Stimulated activated CD4-positive, alpha-beta T cell treated with anti-CD3 and anti-CD28 coated beads, TNF-alpha, amount 100 ng/mL, for 1 hour (primary cell): ENCODE measurements around the gene TRMT11.
A peak's percentile ranks its signal among the peaks of the same experiment; 100 is the strongest.
"Not testable (repeated sequence)": the region's sequence is repeated elsewhere in the genome, so short reads cannot be mapped to it uniquely, and the experiment has no call there.

ENCODE experiments used
- DNase-seq, 3 donors: peaks; one replicate each; pipeline ENCODE4 v3.0.0-alpha.2; 2020; ENCODE audit warnings: low read depth in 3 of 3, low spot score in 1 of 3

The TRMT11 gene

GRCh38 chr6:125991653-125992052 is 5.3 kb downstream of the TRMT11 start:
- no peak for DNase-seq

- DNase-seq: no peak
These were observed 8.5 kb downstream of the TRMT11 start for GRCh38 chr6:125994670-125995488.

DNA sequence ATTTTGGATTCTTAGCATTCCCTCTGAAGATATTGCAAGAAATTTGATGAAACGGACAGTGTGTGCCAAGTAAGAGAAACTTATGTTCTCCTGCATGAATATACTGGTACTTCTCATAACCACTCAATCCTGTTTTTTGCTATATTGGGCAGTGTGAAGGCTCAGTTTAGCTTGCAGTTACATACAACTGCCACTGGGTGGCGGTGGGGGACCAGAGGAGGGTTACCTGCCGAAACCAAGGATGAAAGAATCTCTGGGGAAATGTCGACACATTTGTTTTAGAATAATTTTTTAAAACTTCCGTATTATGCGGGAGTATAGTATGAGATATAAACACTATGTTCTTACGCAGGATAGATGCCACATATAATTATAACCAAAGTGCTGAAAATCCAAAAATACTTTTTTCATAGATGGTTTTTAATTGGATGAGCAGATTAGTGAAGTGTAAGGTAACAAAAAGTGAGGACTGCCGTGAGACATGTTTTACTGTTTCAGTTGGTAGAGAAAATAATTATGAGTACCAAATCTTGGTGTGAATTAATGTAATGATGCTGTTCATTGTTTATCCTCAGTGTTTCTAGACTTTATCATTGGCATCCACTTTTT is 9.7 kb downstream of the TRMT11 start:
- peak; percentile 27 to 52 (median 30) for DNase-seq

GRCh38 chr6:126002755-126003679 is 16.7 kb downstream of the TRMT11 start:
- no peak for DNase-seq

DNA sequence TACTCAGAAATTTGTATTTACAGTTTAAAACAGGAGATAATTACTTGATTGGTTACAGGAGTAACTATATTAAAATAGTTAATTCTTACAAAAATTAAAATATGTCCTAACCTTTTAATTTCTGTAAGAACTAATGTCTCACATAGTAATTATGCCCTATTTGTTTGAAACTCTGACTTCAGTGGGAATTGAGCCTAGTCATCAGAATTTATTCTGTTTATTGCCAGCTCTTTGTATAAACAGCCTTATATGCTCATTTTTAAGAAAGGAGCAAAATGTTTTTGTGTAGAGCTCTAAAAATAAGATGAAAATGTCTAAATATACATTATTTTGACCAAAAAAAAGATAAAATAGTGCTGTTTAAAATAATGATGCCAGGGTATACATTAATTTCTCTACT is 21.5 kb downstream of the TRMT11 start:
- no peak for DNase-seq

DNA sequence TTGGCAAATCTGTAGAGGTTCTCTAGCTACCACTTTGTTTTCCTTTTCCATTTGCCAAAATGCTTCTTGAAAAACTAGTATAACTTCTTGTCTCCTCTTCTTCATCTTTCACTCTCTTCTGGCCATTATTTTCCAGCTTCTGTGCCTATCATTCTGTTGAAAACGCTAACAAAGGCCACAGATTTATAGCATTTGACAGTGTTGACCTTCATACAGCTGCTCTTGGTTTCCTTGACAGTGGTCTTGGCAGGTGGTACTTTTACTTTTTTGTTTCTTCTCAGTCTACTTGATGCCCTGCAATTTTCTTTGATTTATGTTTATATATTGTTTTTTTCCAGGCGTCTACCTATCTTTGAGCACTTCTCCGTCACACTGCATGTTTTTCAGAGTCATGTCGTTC is 23.7 kb downstream of the TRMT11 start:
- DNase-seq: no peak

DNA sequence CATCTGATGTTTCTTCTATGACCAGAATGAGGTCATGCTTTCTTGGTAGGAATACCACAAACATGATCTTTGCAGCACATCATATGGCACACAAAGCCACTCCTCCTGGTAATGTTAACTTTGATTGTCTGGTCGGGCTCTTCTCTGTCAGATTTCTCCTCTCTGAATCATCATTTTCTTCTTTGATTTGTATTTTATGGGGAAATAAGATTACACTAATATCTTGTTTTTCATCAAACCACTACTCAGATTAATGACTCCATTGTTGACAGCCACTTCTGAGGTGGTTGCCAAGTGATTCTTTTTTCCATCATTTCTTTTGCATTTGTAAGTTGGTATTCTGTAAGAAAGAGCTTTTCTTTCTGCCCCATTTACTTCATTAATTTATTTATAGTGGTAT is 29.5 kb downstream of the TRMT11 start:
- no peak for DNase-seq

- DNase-seq: no peak
These were observed 30.3 kb downstream of the TRMT11 start for GRCh38 chr6:126016591-126016990.

- DNase-seq: no peak
These were observed 31.3 kb downstream of the TRMT11 start for GRCh38 chr6:126017668-126018067.

- DNase-seq: no peak
These were observed 34.1 kb downstream of the TRMT11 start for GRCh38 chr6:126020305-126021050.

DNA sequence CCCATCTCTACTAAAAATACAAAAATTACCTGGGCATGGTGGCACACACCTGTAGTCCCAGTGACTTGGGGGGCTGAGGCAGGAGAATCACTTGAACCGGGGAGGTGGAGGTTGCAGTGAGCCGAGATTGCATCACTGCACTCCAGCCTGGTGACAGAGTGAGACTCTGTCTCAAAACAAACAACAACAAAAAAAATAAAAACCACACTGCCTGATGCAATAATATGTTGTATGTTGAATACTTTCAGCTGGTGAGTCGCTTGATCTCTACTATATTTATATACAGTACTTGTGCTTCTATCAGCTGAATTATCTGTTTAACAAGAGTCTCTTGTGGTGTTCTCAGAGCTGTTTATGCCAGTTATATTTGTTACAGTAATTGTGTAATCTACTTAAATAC is 37.1 kb downstream of the TRMT11 start:
- DNase-seq: not testable (repeated sequence)

GRCh38 chr6:126026001-126026400 is 39.7 kb downstream of the TRMT11 start:
- no peak for DNase-seq

GRCh38 chr6:126027601-126028000 is 41.3 kb downstream of the TRMT11 start:
- no peak for DNase-seq

DNA sequence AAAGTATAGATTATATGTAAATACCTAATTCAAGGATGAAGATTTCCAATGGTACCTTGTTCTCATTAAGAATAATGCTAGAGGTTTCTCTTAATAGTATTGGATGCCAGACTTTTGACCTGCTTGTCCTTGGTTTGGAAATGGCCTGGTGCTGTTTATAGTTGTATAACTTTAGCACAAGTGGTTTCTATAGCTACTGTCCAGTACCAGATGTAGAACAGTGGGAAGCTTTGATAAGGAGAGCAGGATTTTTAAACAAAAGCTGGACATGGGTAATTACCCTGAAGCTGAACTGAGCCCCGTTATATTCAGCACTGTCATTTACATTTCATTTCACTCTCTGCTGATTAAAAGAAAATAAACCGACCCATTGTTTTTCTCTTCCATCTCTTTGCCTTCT is 43.7 kb downstream of the TRMT11 start:
- no peak for DNase-seq

- no peak for DNase-seq
These were observed 47.4 kb downstream of the TRMT11 start for GRCh38 chr6:126033696-126034095.

DNA sequence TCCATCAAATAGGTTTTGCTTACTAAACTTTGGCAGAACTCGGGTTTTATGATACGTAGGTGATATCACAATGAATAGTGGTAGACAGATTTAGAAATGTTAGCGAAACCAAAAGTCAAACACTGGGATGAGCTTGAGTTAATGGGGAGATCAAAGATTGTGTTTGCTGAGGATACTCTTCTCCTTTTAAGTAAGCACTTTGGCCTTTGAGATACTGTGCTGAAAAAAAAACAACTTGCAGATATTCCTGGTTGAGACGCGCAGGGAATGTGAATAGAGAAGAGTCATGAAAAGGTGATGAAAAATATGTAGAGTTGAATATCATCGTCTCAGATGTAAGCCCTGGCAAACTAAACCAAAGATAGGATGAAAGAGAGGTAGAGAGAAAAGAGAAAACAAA is 48.3 kb downstream of the TRMT11 start:
- DNase-seq: no peak

DNA sequence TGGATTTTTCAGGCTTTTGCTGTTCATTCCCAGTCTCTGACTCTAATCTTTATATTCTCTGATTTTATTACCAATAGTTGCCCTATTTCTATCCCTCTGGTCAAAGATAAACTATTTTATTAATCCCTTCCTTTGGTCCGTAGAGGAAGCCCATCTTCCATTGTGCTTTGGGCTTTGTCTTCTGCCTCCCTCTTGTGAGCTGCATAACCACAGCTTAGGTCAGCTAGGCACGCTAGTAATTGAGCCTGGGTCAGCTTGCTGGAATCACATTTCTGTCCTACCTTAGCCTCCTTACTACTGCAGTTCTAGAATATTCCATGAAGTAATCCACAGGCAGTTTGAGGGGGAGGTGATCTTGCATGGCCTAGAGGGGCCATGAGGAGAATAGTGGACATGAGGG is 49.4 kb downstream of the TRMT11 start:
- no peak for DNase-seq

DNA sequence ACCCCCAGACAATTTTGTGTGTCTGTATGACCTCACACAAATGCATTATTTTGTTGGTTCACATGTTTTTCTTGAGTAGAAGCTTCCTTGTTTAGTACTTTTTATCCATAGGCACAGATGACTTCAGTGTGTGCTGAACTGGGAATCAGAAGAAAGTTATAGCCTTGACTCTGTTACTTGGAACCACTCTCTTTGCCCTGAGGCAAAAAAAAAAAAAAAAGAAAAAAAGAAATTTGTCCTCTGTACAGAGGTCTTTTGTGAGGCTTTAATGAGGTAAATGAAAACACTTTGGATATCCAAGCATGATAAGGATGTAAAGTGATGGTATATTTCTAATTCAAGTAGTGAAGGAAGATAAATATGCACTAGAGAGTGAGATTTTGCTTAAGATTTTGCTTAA is 51.9 kb downstream of the TRMT11 start:
- no peak for DNase-seq

- DNase-seq: no peak
These were observed 52.9 kb downstream of the TRMT11 start for GRCh38 chr6:126039284-126039683.

- no peak for DNase-seq
These were observed 54.1 kb downstream of the TRMT11 start for GRCh38 chr6:126040394-126040793.

DNA sequence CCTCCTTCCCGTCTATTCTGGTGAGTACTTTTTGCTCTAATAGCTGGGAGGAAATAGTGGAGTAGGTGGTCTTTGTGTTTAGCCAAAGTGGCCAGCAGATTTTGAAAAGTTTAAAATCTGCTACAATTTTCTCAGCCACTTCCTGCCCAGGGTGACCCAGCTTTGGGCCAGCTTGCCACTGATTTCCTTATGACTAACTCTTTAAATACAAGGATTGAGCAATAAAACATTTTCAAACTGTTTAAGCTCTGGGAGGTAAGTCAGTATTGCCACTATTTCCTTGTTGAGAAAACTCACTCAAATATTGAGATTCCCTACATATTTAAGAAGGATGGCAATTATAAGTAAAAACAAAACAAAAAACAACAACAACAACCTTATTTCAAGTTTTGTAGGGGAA is 54.5 kb downstream of the TRMT11 start:
- DNase-seq: no peak
